Activated B cell treated with CpG ODN at 0.5 μM for 24 hours (primary cell): ENCODE results near the gene SOX6. TPM values are rescaled to one million over a fixed set of nuclear protein-coding genes. Genes with fewer than 3 reads are reported as not detected.
"Not testable (repeated sequence)": the region's sequence is repeated elsewhere in the genome, so short reads cannot be mapped to it uniquely, and the experiment has no call there.

Experiments used
- ATAC-seq: fragments of 200-7000 bp; cut with Tn5 transposase; one replicate; pipeline ENCODE4 v1.10.0; 2021; ENCODE audit warnings: low read depth, mild to moderate bottlenecking, moderate library complexity
- CTCF ChIA-PET: fragments of 350-600 bp; sonication (Branson Sonifier 250); formaldehyde crosslinking; loops from one replicate; lab custom pipeline; 2021; ENCODE audit warnings: antibody characterized with exemption; lab: Charles Lee
- POLR2A ChIA-PET: fragments of 350-600 bp; sonication (Branson Sonifier 250); formaldehyde crosslinking; loops from one replicate; lab custom pipeline; 2021; ENCODE audit warnings: antibody characterized with exemption; lab: Charles Lee
- DNase-seq: peaks from one replicate; pipeline ENCODE4 v3.0.0; 2022
- H3K27ac Mint-ChIP-seq: one replicate; pipeline ENCODE4 v1.8.0; 2020; ENCODE audit warnings: mixed read lengths
- H3K27me3 Mint-ChIP-seq: one replicate; pipeline ENCODE4 v1.8.0; 2021; ENCODE audit warnings: mixed read lengths
- H3K36me3 Mint-ChIP-seq: one replicate; pipeline ENCODE4 v1.8.0; 2021; ENCODE audit warnings: low read depth, mixed read lengths
- H3K4me1 Mint-ChIP-seq: one replicate; pipeline ENCODE4 v1.8.0; 2021; ENCODE audit warnings: mixed read lengths
- H3K4me3 Mint-ChIP-seq: one replicate; pipeline ENCODE4 v1.8.0; 2020; ENCODE audit warnings: mild to moderate bottlenecking, mixed read lengths
- H3K9me3 Mint-ChIP-seq: one replicate; pipeline ENCODE4 v1.8.0; 2020; ENCODE audit warnings: mixed read lengths
- CTCF ChIP-seq: fragments of 200-600 bp; IDR thresholded peaks from one replicate; pipeline ENCODE4 v1.8.0; 2022; ENCODE audit warnings: antibody characterized with exemption, mild to moderate bottlenecking
- intact Hi-C: fragments of 100-400 bp; cut with micrococcal nuclease; formaldehyde crosslinking; loops from one replicate; pipeline ENCODE4 v1.15.1; 2024
- total RNA-seq: library from RNA; stranded (reverse); gene quantifications from 2 replicates; pipeline ENCODE4 v1.2.3, GENCODE V29; 2022

SOX6 gene
- total RNA-seq, 1 donor from 2014 or later: not detected

- no peak overlapping the region for H3K4me3 Mint-ChIP-seq
- H3K36me3 Mint-ChIP-seq: no peaks in the 10 kb centered on the region
- CTCF ChIA-PET: no interaction called here
- intact Hi-C loops: no loop called here
- no peaks in the 10 kb centered on the region for H3K9me3 Mint-ChIP-seq
- no peaks in the 10 kb centered on the region for H3K4me1 Mint-ChIP-seq
- H3K27me3 Mint-ChIP-seq: no peaks in the 10 kb centered on the region
- ATAC-seq (no peak), DNase-seq (no peak)
- no peak overlapping the region for H3K27ac Mint-ChIP-seq
- no peak for TF ChIP-seq CTCF
- POLR2A ChIA-PET: no interaction called here
These were observed 320.1 kb downstream of the SOX6 start for GRCh38 chr11:16036218-16036617.

GRCh38 chr11:16034074-16034473 lies 322.3 kb downstream of the SOX6 start:
- TF ChIP-seq CTCF: no peak
- intact Hi-C loops: no loop called here
- ATAC-seq: no peak
- ChIA-PET CTCF (no interaction called here), POLR2A (no interaction called here)
- Mint-ChIP-seq H3K4me3 (no peak overlapping the region), H3K27ac (no peak overlapping the region), H3K36me3 (no peaks in the 10 kb centered on the region), H3K27me3 (no peaks in the 10 kb centered on the region), H3K4me1 (no peaks in the 10 kb centered on the region), H3K9me3 (no peaks in the 10 kb centered on the region)
- no peak for DNase-seq

- intact Hi-C loops: no loop called here
- Mint-ChIP-seq H3K4me3 (no peak overlapping the region), H3K27ac (no peak overlapping the region), H3K9me3 (no peaks in the 10 kb centered on the region), H3K36me3 (no peaks in the 10 kb centered on the region), H3K27me3 (no peaks in the 10 kb centered on the region), H3K4me1 (no peaks in the 10 kb centered on the region)
- TF ChIP-seq CTCF: no peak
- ATAC-seq (no peak), DNase-seq (no peak)
- CTCF ChIA-PET: no interaction called here
- POLR2A ChIA-PET: no interaction called here
These were observed 323.4 kb downstream of the SOX6 start for GRCh38 chr11:16032974-16033373.

- TF ChIP-seq CTCF: no peak
- ChIA-PET POLR2A (no interaction called here), CTCF (no interaction called here)
- no peak overlapping the region for H3K27ac Mint-ChIP-seq
- peaks cover 1% of the 10 kb centered on the region for H3K27me3 Mint-ChIP-seq
- DNase-seq: no peak
- H3K36me3 Mint-ChIP-seq: no peaks in the 10 kb centered on the region
- H3K4me3 Mint-ChIP-seq: no peak overlapping the region
- ATAC-seq: no peak
- H3K4me1 Mint-ChIP-seq: no peaks in the 10 kb centered on the region
- intact Hi-C loops: no loop called here
- H3K9me3 Mint-ChIP-seq: no peaks in the 10 kb centered on the region
These were observed 325.1 kb downstream of the SOX6 start for GRCh38 chr11:16031210-16031609.

GRCh38 chr11:16030664-16031063 lies 325.7 kb downstream of the SOX6 start:
- TF ChIP-seq CTCF: no peak
- DNase-seq (no peak), ATAC-seq (no peak)
- Mint-ChIP-seq H3K27ac (no peak overlapping the region), H3K27me3 (peaks cover 1% of the 10 kb centered on the region), H3K9me3 (no peaks in the 10 kb centered on the region), H3K4me3 (no peak overlapping the region), H3K36me3 (no peaks in the 10 kb centered on the region), H3K4me1 (no peaks in the 10 kb centered on the region)
- intact Hi-C loops: no loop called here
- ChIA-PET POLR2A (no interaction called here), CTCF (no interaction called here)

- H3K4me1 Mint-ChIP-seq, H3K9me3 Mint-ChIP-seq, H3K36me3 Mint-ChIP-seq, intact Hi-C loops, POLR2A ChIA-PET, DNase-seq, H3K4me3 Mint-ChIP-seq, H3K27ac Mint-ChIP-seq, H3K27me3 Mint-ChIP-seq, CTCF ChIA-PET, ATAC-seq: not testable (repeated sequence)
These were observed 327.2 kb downstream of the SOX6 start for GRCh38 chr11:16029151-16029550.
